HG02588 (cell line): ENCODE data around the gene CYTH1.
"Not testable (repeated sequence)": the region's sequence is repeated elsewhere in the genome, so short reads cannot be mapped to it uniquely, and the experiment has no call there.

Experiments used
- ATAC-seq: cut with Tn5 transposase; IDR thresholded peaks from one replicate; pipeline ENCODE4 v1.9.1; 2021; ENCODE audit warnings: mild to moderate bottlenecking, moderate library complexity; ENCODE audit not compliant: unreplicated experiment

CYTH1 gene

DNA sequence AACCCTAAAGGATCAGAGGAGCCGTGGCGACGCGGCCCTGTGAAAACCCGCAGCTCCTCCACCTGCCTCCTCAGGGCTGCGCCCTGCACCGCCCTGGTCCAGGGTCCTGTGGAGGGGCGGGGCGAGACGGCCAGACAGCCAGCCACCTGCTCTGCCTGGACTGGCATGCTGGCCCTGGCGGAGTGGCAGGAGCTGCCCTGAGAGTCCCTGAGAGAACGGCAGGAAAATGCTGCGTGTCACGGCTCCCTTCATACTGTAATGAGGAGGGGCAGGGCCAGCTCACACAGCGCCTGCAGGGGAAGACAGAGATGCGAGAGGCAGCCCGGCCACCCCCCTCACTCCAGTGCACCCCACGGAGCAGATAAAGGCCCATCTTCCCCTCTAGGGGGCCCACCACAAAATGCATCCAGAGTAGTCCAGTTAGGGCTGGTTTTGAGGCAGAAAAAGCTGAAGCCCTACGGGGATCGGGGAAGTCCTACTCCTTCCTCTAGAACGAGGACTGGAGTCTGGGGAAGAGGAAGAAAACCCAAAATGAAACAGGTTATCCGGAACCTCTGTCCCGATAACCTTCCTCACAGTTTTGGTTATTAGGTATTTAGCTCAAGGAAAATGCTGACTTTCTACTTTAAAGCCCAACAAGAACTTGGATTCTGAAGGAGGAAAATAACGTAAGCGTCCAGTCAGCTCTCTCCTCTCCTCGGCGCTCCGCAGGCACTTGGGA, 107.3 kb downstream of the CYTH1 start:
- ATAC-seq: no peak

DNA sequence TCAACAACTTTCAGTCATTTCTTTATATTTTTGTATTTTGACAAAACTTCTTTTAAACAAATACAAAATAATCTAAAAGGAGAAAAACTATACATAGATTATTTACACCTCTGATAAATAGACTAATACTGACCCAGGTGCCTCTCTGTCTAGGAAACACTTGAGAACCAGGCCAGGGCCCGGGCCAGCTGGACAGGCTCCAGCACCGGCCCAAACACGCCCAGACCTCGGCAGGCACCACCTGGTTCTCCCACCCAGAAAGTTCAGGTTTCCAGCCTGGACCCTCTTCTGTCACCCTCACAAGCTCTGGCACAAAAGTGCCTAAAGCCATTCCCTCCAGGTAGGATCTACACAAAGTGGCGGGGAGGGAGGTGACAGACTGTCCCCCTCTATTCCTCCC, 107.9 kb downstream of the CYTH1 start:
- ATAC-seq: no peak

DNA sequence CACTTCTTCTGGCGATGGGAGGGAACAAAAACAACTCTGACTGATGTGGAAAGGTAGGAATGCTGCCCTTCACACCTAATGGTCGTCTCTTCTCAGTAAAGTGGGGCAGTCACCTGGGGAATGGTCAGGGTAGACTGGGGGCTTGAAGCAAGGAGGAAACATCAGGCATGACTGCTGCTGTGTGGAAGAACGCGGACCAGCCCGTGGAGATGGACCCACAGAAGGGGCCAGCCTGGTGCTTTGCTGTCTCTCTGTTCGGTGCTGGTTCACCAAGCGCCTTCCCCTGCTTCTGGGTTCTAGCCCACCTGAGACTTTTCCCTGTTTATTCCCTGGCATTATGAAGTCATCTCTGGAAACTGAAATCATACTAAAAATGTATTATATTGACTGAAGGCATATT, 108.7 kb downstream of the CYTH1 start:
- ATAC-seq: no peak

DNA sequence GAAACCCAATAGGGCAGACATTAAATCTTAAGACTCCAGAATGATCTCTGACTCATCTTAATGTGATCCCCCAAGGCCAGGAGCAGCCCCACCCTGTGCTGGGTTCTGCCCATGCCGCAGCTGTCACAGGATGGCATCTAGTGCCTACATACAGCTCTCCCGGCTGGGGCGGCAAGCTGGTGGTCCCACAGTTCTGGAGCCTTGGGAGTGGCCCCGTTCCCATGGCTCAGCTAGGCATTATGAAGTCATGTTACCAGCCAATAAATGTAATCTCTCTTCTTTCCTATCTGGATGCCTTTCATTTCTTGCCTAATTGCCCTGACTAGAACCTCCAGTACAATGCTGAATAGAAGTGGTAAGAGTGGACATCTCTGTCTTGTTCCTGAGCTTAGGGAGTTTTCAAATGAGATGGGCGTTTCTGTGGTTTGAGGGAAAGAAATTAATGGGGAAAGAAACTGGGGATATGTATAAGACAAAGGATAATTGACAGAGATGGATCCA, 109.2 kb downstream of the CYTH1 start:
- ATAC-seq: no peak

DNA sequence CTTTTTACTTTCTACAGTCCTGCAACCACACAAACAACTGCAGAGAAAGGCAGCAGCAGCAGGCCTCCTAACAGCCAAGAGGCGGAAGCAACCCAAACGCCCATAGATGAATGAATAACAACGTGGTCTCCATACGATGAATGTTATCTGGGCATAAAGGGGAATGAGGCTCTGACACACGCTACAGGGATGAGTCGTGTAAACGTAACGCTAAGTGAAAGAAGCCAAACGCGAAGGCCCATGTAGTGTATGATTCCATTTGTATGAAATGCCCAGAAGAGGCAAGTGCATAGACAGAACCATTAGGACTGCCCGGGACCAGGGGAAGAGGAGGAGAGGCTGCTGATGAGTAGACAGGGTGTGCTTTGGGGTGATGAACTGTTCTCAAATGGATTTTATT, 110.1 kb downstream of the CYTH1 start:
- ATAC-seq: no peak

DNA sequence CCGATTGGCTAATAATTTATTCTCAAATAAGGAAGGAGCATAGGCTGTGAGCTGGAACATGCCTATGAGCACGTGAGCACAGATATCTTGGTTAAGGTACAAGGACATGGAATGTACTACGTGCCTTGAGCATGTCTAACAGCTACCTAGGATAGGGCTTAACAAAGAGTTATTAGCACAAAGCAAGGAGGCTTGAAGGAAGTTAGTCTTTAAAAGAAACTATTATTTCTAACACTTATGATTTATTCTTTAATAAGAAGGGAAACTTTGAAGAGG, 110.4 kb downstream of the CYTH1 start:
- not testable (repeated sequence) for ATAC-seq

DNA sequence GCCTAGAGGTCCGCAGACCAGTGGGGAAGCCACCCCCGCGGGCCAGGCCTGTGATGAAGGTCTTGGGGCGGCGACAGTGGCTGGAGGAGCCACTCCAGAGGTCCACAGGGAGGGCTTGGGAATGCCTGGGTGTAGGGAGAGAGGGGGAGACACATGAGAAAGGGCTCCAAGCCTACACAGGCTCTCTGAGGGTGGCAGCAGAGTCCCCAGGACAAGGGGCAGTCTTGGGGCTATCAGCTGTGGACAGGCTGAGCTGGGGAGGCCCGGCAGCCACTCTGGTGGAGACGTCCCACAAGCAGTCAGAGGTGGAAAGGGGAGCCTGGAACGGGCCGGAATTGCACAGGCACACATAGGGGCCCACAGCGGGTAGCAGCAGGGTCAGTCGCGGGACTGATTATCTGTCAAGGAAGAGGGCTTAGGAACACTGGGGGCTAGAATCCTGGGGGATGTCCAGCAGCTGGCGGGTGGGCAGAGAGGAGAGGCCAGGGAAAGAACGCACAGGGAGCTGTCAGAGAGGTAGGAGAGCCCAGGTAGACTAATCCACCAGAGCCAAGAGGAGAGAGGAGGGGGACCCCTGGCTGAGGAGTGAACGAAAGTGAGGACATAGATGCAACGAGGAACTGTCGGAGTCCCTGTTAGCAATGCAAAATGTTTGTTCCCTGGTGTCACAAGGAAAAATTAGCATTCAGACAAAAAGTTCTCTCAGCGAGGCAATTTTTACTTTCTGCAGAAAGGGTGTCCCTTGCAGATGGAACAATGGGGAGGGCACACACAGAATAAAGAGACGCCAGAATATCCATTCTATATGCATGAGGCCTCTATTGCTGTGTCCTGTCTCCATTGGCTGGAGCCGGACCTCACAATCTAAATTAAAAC, 111.0 kb downstream of the CYTH1 start:
- ATAC-seq: no peak

DNA sequence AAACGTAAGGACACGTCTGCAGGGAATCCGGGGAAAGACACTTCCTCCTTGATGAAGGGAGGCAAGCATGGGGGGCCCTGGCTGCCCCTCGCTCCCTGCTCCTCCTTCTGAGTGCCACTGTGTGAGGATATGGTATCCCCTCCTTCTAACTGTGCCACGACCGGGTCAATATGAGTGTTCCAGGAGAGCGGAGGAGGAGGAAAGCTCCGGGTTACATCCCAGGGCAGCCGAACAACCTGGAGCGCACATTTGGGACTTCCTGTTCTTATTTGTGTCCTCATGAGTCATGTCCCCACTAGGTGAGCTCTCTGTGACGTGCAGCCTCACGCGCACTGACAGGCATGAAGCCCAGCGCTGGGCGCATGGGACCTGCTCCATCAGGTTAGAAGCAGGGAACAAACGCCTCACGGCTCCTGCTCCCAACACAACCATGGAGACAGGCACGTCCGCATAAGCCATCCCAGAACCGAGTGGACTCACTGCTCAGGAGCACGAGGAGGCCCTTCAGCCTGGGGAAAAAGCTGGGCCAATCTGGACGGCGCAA, 112.0 kb downstream of the CYTH1 start:
- ATAC-seq: no peak

DNA sequence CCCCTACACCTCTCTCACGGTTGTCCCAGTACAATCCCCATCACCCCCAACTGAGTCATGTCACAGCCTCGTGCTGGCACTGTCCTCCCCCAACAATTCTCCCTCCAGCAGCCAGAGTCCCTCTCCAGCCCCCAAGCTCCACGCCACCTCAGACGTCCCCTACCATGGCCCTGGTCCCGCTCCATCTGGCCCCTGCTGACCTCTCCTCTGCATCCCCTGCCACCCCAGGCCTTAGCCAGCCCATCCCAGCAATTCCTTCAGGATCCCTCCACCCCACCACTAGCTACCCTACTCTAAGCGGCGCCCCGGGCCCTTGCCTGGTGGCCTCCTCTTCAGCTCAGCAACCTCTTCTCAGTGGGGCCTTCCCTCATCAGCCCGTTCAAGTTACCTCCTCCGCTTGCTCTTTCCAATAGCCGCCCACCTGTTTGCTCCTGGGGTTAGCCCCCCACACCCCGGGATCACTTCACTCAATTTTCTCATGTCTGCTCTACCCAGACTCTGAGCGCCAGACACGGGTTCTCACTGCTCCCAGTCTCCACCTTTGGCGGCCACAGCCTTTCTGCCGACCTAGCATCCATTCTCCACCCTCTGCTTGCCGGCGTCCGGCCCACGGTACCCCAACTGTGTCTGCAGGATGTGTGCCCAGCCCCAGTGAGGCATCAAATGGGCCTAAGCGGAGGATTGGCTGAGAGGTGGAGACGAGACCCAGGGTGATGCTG, 112.7 kb downstream of the CYTH1 start:
- ATAC-seq: no peak

DNA sequence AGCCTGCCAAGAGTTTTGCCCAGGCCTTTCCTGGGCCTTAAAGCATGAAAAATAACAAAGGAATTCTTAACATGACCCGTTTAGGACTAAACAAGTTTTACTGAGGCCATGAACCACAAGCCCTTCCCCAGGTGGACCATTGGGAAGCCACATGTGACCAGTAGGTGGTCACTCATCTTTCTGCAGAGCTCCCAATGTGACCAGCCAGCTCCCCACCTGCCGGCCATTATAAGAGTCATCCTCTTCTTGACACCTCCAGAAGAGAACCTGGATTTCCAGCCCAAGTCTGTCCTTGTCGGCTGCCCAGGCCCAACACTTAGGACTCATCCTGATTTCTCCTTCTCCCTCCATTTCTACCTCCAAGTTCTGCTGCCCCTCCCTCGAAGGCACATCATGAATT, 113.2 kb downstream of the CYTH1 start:
- no peak for ATAC-seq

DNA sequence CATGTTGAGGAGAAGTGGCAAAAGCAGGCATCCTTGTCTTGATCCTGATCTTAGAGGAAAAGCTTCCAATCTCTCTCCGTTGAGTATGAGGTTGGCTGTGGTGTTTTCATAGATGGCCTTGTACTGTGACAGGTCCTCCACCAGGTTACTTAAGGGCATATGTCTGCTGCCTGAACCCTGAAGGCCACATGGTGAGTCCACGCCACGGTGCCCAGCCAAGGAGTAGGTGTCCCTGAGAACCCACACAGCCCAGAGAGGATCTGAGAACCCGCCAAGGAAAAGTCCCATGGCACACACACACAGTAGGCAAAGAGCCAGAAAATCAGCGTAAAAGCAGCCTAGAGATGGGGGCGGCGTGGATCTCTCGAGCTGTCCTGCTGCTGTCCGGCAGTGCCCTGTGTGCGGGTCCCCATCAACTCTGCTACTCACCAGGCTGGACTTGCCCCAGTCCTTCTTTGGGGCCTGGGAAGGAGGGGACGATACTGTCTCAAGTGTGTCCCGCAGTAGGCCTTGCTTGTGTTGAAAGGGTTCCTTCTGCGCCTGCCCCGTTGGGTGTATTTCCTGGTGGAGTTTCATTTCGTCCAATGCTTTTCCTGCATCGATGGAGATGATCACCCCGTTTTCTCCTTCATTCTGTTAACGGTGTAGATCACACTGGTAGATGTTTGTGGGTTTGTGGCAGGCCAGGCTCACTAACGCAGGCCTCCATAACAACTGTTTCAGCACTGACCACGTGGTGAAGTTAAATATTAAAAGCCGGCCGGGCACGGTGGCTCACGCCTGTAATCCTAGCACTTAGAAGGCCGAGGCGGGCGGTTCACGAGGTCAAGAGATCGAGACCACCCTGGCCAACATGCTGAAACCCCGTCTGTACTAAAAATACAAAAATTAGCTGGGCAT, 114.1 kb downstream of the CYTH1 start:
- ATAC-seq: no peak

DNA sequence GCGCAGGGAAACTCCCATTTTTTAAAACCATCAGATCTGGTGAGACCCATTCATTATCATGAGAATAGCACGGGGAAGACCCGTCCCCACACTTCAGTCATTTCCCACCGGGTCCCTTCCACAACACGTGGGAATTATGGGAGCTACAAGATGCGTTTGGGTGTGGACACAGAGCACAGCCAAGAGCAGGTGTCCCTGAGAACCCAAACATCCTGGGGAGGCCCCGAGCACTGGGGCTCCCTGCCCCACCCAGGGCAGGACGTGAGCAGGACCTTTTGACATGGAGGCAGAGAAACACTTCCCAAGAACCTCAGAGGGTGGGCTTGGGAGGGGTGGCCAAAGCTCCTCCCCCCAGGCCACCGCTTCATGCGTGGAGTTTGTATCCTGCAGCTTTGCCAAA, 115.0 kb downstream of the CYTH1 start:
- ATAC-seq: no peak

DNA sequence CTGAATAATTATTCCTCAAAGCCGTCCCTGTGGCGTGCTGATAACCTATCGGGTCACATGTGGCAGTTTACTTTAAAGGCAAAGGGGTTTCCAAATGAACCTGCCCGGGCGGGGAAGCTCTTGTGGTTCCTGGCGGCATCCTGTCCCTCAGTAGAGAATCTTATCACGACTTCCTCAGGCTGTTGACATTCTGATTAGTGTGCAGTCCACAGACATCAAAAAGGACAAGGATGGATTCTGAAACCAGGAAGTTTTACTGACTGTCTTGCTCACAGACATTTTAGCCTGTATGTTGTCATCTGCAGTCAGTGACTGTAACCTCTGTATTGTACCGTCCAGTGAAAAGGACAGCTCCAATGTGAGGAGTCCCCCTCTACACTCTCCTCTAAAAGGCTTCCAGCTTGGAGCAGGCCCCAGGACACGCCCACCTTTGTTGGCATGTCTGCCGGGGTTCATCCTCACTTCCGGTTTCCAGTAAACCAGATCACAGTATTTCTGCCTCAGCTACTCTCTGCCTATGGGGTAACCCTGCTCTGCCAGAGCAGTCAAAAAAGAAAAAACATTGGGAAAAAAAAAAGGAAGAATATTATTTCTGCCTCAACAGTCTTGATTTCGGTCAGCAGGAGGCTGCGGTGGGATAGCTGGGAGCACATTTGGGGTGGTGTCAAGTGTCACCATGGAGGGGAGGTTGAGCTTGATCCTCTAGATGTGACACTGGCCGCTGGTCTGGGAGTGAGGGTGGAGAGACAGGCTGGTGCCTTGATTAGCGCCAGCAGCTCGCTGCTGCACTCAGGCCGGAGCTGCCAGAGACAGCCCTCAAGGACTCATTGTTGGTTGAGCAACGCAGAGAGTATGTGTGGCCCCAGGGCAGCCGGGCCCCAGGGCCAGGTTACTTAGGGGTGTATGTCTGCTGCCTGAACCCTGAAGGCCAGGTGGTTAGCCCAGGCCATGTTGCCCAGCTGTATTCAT, 115.8 kb downstream of the CYTH1 start:
- ATAC-seq: no peak

DNA sequence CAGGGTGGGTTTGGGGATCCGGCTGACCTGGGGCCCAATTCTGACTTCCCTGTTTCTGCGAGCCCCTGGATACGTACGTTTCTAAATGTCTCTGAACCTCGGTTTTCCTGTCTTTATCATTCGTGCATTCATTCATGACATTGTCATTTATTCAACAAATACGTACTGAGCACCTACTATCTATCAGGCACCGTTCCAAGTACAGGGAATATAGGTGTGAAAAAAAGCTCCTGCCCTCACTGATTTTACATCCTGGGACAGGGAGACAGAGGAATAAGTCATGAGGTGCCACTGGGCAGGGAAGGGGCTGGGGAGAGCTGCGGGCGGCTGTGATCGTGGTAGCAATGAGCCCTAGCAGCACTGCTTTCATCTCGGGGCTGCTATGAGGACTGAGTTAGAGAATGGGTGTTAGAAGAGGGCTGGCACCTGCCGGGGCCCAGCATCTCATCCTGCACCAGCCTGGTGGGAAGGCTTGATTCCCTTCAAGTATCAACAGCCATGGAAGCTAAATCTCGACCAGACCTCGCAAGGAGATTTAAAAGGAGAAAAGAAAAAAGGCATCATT, 116.6 kb downstream of the CYTH1 start:
- ATAC-seq: no peak

DNA sequence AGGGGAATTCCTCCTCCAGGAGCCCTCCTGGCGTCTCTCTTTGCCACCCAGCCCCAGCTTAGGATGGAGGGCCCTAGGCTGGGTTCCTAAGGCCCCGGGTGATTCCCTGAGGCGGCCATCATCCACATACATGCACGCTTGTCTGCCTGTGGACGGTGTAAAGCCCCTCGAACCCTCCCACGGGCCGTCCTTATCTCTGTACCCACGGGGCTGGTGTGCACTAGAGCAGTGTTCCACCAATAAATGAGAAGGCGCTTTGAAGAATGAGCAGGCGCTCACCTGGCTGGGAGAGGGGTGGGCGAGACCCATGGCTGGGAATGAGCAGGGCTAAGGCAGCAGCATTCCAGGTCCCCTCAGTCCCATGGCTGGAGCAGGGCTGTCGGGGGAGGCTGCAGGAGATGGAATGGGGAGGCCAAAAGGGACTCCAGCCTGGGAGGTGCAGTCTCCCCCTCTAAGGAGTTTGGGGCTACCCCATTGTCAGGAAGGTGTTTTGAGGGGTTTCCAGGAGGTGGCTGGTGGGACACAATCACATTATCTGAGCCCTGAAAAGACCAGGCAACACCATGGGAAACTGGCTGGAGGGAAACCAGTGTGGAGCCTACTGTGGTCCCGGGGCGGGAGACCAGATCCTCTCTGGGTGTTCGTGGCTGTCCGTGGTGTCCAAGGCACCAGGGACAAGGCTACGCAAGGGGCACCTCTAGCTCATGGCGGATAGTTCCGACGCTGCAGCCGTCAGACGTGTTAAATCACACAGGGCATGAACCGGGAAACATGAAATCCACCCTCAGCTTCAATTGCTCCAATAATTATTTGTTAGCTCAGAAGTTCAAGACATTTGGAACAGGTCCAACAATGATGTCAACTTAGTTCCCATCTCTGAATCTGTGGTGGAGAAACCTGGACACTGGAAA, 117.3 kb downstream of the CYTH1 start:
- ATAC-seq: no peak

DNA sequence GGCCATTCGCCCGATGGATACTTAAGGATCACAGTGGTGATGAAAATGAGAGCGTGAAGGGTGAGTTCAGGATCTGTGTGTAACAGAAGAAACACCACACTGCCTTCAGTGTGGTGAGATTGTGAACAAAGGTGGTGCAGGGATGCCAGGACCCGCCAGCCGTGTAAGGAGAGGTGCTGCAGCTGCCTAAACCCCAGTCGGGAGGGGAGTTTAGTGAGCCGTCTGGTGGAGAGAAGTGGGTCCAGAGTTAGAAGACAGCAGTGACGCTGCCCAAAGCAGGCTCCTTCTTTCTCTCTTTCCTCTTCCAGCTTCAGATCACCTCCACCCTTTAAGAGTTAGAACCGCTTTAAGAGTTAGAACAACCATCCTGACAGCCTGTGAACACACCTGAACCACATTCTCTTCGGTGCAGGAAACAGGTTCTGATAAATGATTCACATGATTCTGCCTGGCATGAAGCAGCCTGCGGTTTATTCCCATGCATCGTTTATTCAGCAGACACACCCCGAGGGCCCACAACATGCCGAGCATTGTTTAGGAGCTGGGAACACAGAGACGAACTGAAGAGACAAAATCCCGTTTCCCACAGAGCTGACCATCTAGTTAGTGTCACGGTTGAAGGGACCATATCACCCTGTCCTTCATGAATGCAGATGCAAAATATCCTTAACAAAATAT, 120.8 kb downstream of the CYTH1 start:
- ATAC-seq: no peak

DNA sequence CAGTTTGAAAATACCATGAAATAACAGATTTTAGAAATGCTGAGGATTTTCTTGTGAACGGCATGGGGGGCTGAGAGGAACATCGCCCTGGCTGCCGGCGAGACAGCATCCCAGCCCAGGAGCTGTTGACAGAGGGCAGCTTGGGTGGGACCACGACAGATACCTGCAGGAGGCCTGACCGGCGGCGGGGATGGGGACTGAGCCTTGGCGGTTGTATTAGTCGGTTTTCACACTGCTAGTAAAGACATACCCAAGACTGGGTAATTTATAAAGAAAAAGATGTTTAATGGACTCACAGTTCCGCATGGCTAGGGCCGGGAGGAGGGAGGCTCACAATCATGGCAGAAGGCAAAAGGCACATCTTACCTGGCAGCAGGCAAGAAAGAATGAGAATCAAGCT, 122.5 kb downstream of the CYTH1 start:
- no peak for ATAC-seq
